OCI-LY3 (cell line): ENCODE data around the gene RSPH1.

Experiments
- H2AFZ ChIP-seq: fragments of 200-600, 300-600 bp; shearing (Covaris generic); 2 replicates; pipeline ENCODE4 v1.6.0; 2014; ENCODE audit warnings: antibody characterized with exemption, low read depth, low read length
- H3K27ac ChIP-seq: fragments of 200-600, 300-600 bp; sonication (generic); 2 replicates; pipeline ENCODE4 v1.5.1; 2014; ENCODE audit warnings: mild to moderate bottlenecking, low read length, moderate library complexity, mixed read lengths
- H3K27me3 ChIP-seq: fragments of 200-600, 300-600 bp; sonication (generic); 2 replicates; pipeline ENCODE4 v1.6.1; 2014; ENCODE audit warnings: low read depth, low read length, mixed read lengths
- H3K36me3 ChIP-seq: fragments of 200-600, 300-600 bp; sonication (generic); replicated peaks from 2 replicates; pipeline ENCODE3; 2014; ENCODE audit warnings: low read depth, low read length, mixed read lengths
- H3K4me1 ChIP-seq: fragments of 300-600, 200-600 bp; sonication (generic); 2 replicates; pipeline ENCODE4 v1.6.1; 2014; ENCODE audit warnings: low read length, mixed read lengths
- H3K4me2 ChIP-seq: fragments of 200-600, 300-600 bp; sonication (generic); 2 replicates; pipeline ENCODE4 v1.6.1; 2014; ENCODE audit warnings: low read length, mixed read lengths
- H3K4me3 ChIP-seq: fragments of 300-600, 200-600 bp; sonication (generic); 2 replicates; pipeline ENCODE4 v1.5.1; 2014; ENCODE audit warnings: antibody characterized with exemption, mild to moderate bottlenecking, low read length, moderate library complexity
- H3K79me2 ChIP-seq: fragments of 300-600, 200-600 bp; shearing (Covaris generic); 2 replicates; pipeline ENCODE4 v1.6.1; 2014; ENCODE audit warnings: mild to moderate bottlenecking, low read length, mixed read lengths
- H3K9ac ChIP-seq: fragments of 300-600, 200-600 bp; shearing (Covaris generic); 2 replicates; pipeline ENCODE4 v1.6.0; 2014; ENCODE audit warnings: mild to moderate bottlenecking, low read length, moderate library complexity
- H3K9me3 ChIP-seq: fragments of 200-600, 300-600 bp; shearing (Covaris generic); 2 replicates; pipeline ENCODE4 v1.6.1; 2014; ENCODE audit warnings: low read length, mixed read lengths; ENCODE audit not compliant: insufficient read depth
- H4K20me1 ChIP-seq: fragments of 200-600, 300-600 bp; sonication (generic); 2 replicates; pipeline ENCODE4 v1.6.1; 2016; ENCODE audit warnings: low read length, mixed read lengths; ENCODE audit not compliant: insufficient read depth
- EZH2phosphoT487 ChIP-seq: fragments of 200-600 bp; shearing (Covaris generic); IDR thresholded peaks from 2 replicates; pipeline ENCODE4 v1.6.1; 2018; ENCODE audit warnings: antibody characterized with exemption, mixed run types, low read depth
- TF ChIP-seq, protein P1 (sequence below): fragments of 200-600, 300-600 bp; sonication (generic); IDR thresholded peaks from 2 replicates; pipeline ENCODE4 v1.5.1; 2014; ENCODE audit warnings: antibody characterized with exemption, low read length, low read depth

Gene RSPH1

DNA sequence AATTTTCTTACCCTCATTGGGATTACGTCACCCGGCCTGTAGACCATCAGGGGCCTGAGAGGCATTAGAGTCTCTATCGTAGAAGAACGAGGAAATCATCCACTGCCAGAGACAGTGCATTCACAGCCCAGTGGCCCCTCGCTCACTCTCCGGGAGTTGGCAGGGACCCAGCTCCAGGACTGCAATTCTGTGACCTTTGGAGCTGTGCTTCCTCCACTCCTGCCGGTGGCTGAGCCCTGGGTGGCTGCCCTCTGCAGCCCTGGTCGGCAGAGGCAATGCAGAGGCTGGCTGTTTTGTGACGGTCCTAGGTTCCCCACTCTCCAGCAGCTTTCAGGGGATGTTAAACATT is 30.3 kb upstream of the RSPH1 start:
- no peak overlapping the region for H3K9ac ChIP-seq
- H3K36me3 ChIP-seq, result peaks cover 23% of the 10 kb centered on the region
- no peak overlapping the region for H3K27ac ChIP-seq
- H3K79me2 ChIP-seq, result no peaks in the 10 kb centered on the region
- no peak overlapping the region for H3K4me3 ChIP-seq
- H3K9me3 ChIP-seq, result no peaks in the 10 kb centered on the region
- H3K27me3 ChIP-seq, result no peaks in the 10 kb centered on the region
- H3K4me2 ChIP-seq, result no peak overlapping the region
- no peak for TF ChIP-seq EZH2phosphoT487
- TF ChIP-seq, protein P1, sequence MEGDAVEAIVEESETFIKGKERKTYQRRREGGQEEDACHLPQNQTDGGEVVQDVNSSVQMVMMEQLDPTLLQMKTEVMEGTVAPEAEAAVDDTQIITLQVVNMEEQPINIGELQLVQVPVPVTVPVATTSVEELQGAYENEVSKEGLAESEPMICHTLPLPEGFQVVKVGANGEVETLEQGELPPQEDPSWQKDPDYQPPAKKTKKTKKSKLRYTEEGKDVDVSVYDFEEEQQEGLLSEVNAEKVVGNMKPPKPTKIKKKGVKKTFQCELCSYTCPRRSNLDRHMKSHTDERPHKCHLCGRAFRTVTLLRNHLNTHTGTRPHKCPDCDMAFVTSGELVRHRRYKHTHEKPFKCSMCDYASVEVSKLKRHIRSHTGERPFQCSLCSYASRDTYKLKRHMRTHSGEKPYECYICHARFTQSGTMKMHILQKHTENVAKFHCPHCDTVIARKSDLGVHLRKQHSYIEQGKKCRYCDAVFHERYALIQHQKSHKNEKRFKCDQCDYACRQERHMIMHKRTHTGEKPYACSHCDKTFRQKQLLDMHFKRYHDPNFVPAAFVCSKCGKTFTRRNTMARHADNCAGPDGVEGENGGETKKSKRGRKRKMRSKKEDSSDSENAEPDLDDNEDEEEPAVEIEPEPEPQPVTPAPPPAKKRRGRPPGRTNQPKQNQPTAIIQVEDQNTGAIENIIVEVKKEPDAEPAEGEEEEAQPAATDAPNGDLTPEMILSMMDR, result no peak
- H2AFZ ChIP-seq, result no peak overlapping the region
- peaks cover 48% of the 10 kb centered on the region for H3K4me1 ChIP-seq
- H4K20me1 ChIP-seq, result no peaks in the 10 kb centered on the region

DNA sequence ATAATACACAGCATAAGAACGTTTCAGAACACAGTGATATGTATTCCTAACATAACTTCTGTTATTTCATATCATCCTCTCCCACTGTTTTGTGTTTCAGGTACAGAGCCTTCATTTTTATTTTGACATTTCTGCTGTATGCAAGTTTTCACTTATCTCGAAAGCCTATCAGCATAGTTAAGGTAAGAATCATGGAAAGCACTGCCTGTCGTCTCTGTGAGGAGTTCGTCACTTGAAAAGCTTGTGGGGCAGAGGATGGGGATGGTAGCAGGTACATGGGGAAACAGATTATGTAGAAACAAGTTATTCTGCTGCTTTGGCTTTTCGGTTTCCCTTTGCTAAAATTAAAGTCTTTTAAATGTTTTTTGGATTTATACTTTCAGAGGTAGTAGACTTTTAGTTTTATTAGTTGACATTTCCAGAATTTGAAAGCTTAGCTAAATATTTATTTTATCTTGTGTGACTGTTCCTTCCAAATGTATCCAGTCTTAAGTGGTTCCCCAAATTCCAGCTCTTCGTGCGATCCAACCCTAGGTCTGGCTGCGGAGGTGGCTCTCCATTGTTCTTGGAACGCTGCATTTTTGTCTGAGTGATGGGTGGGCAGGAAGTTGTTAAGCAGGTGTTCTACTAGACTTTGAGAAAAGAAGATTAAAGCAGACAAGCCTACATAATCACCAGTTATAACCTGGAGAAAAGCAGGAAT is 29.8 kb upstream of the RSPH1 start:
- peaks cover 51% of the 10 kb centered on the region for H3K4me1 ChIP-seq

DNA sequence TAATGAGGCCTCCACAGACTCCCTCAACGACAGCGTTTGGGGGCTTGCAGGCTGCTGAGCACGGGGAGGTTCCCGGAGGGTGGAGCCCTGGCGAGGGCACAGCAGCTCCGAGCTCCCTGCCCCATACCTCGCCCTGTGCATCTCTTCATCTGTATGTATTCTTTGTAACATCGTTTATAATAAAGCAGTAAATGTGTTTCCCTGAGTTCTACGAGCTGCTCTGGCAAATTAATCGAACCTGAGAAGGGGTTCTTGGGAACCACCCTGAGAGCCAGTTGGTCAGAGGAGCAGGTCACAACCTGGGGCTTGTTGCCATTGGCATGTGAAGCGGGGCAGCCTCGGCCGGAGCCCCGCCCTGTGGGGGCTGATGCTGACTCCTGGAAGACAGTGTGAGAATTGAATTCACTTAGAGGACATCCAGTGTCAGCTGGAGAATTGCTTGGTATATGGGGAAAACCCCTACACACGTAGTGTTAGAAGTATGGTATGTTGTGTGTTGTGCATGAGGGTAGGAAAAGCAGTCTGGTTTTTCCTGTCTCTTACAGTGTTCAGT is 29.1 kb upstream of the RSPH1 start:
- Histone ChIP-seq H3K27ac (no peak overlapping the region), H2AFZ (no peak overlapping the region), H3K79me2 (no peaks in the 10 kb centered on the region), H3K4me3 (peak overlapping the region; percentile 69), H3K4me2 (peak overlapping the region; percentile 89), H3K4me1 (peaks cover 49% of the 10 kb centered on the region), H3K9ac (peak overlapping the region; percentile 34; the same call in 1 of the 2 replicates), H4K20me1 (no peaks in the 10 kb centered on the region), H3K27me3 (no peaks in the 10 kb centered on the region), H3K9me3 (no peaks in the 10 kb centered on the region), H3K36me3 (peaks cover 35% of the 10 kb centered on the region)
- no peak for TF ChIP-seq EZH2phosphoT487
- TF ChIP-seq, protein P1, result no peak

More for the DNA sequence above, 29.8 kb upstream of the RSPH1 start:
- Histone ChIP-seq H3K4me2 (peak overlapping the region; percentile 89), H2AFZ (no peak overlapping the region), H3K4me3 (no peak overlapping the region), H3K9me3 (no peaks in the 10 kb centered on the region), H3K36me3 (peaks cover 28% of the 10 kb centered on the region), H3K79me2 (no peaks in the 10 kb centered on the region), H3K27ac (no peak overlapping the region), H4K20me1 (no peaks in the 10 kb centered on the region), H3K27me3 (no peaks in the 10 kb centered on the region), H3K9ac (no peak overlapping the region)
- TF ChIP-seq, protein P1, result no peak
- TF ChIP-seq EZH2phosphoT487, result no peak

DNA sequence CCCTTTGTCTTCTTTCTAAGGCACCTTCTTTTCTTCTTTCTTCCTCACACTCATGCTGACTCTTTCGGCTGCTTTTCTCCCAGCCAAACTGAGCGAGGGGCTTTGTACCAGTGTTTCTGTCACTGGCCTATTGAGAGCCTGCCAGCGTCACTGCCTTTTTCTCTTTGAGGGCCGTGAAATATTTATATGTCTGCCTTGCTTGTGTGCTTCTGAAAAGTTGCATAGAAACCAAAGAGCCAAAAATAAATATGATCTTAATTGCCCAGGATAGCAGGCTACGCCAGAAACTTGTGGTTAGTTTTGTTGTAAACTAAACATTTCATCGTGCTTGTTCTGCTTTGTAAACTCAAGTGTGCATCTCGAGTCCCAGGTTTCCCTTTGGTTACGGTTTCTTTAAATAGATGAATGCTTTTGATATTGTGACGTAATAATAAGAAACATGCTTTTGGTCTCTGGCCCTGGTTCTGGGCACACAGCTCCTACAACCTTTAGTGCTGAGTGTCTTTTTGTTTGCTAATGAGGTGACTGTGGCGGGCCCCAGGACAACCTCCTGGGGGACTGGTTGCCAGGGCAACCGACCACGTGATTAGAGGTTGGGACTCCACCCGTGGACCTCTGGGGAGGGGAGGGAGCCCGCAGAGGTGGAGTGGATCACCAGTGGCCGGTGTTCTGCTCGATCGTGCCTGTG is 28.5 kb upstream of the RSPH1 start:
- Histone ChIP-seq H3K27me3 (no peaks in the 10 kb centered on the region), H3K4me1 (peaks cover 43% of the 10 kb centered on the region), H3K9ac (peak overlapping the region; percentile 34; the same call in 1 of the 2 replicates), H2AFZ (no peak overlapping the region), H3K9me3 (no peaks in the 10 kb centered on the region), H3K4me3 (peak overlapping the region; percentile 69), H3K27ac (no peak overlapping the region), H4K20me1 (no peaks in the 10 kb centered on the region), H3K4me2 (peak overlapping the region; percentile 89), H3K79me2 (no peaks in the 10 kb centered on the region), H3K36me3 (peaks cover 40% of the 10 kb centered on the region)
- TF ChIP-seq EZH2phosphoT487, result no peak
- TF ChIP-seq, protein P1, result no peak
